ENCODE data around the gene GBX2.

- TF ChIP-seq POLR2A (IDR thresholded peaks at IDR 0.05; ENCODE audit: low read depth, low read length) (no peak), POLR2AphosphoS5 (IDR thresholded peaks at IDR 0.05; ENCODE audit: low read depth, low read length) (no peak)
These were observed 683 bp downstream of the GBX2 start for GRCh38 chr2:236167297-236168109.

All from GM12892 (cell line).